ENCODE measurements around the gene PLAAT4.
"Not testable (repeated sequence)": the region's sequence is repeated elsewhere in the genome, so short reads cannot be mapped to it uniquely, and the experiment has no call there.

The PLAAT4 gene

GRCh38 chr11:63530021-63530420 is 6.6 kb upstream of the PLAAT4 start:
- H3K4me1 ChIP-seq (ENCODE audit: control insufficient read depth, low read depth, low read length): peaks cover 10% of the 10 kb centered on the region
- no peak overlapping the region for H3K4me2 ChIP-seq (ENCODE audit: low read length)
- no CpG with 5 or more reads among the region's 2 CpGs for WGBS (ENCODE audit: extremely low coverage, insufficient coverage, low lambda C conversion rate)
- H3K36me3 ChIP-seq (ENCODE audit: control insufficient read depth, insufficient read depth, low read length): no peaks in the 10 kb centered on the region
- H4K5ac ChIP-seq (ENCODE audit: low read length): no peak overlapping the region
- H3K27ac ChIP-seq (ENCODE audit: low read depth, low read length): peak overlapping the region; percentile 90
- DNase-seq: peak; percentile 32
- no peaks in the 10 kb centered on the region for H3K27me3 ChIP-seq (ENCODE audit: insufficient read depth, low read length, poor library complexity)
- H3K56ac ChIP-seq (ENCODE audit: low read length): peak overlapping the region; percentile 75
- no peaks in the 10 kb centered on the region for H3K79me2 ChIP-seq (ENCODE audit: control insufficient read depth, insufficient read depth, low read length)
- peak overlapping the region; percentile 99 for H3K4ac ChIP-seq (ENCODE audit: low read depth, low read length)
- peak overlapping the region; percentile 91 for H2BK5ac ChIP-seq (ENCODE audit: low read length)
- peak overlapping the region; percentile 94 for H3K18ac ChIP-seq (ENCODE audit: low read length)
- no peaks in the 10 kb centered on the region for H3K79me1 ChIP-seq (ENCODE audit: low read length)
- H2BK120ac ChIP-seq (ENCODE audit: low read depth, low read length): peak overlapping the region; percentile 97
- no peak overlapping the region for H4K8ac ChIP-seq (ENCODE audit: low read depth, low read length)
- H2AK5ac ChIP-seq (ENCODE audit: low read length): peak overlapping the region; percentile 27
- no peak overlapping the region for H3K4me3 ChIP-seq (ENCODE audit: low read length)
- no peak overlapping the region for H3K9ac ChIP-seq (ENCODE audit: low read length)
- H3K23ac ChIP-seq (ENCODE audit: low read length): no peak overlapping the region
- no peak overlapping the region for H2BK15ac ChIP-seq (replicated peaks; ENCODE audit: low read depth)

- WGBS (ENCODE audit: extremely low coverage, insufficient coverage, low lambda C conversion rate): no CpG with 5 or more reads among the region's 6 CpGs
- peak overlapping the region; percentile 60 for H2BK5ac ChIP-seq (ENCODE audit: low read length)
- H2BK120ac ChIP-seq (ENCODE audit: low read depth, low read length): peak overlapping the region; percentile 8
- not testable (repeated sequence) for H4K8ac ChIP-seq (ENCODE audit: low read depth, low read length); H2AK5ac ChIP-seq (ENCODE audit: low read length); H3K9ac ChIP-seq (ENCODE audit: low read length); H3K4me3 ChIP-seq (ENCODE audit: low read length); H3K23ac ChIP-seq (ENCODE audit: low read length); H3K79me2 ChIP-seq (ENCODE audit: control insufficient read depth, insufficient read depth, low read length); H3K4me2 ChIP-seq (ENCODE audit: low read length); H4K5ac ChIP-seq (ENCODE audit: low read length); H3K79me1 ChIP-seq (ENCODE audit: low read length); H3K27me3 ChIP-seq (ENCODE audit: insufficient read depth, low read length, poor library complexity); H2BK15ac ChIP-seq (replicated peaks; ENCODE audit: low read depth); H3K36me3 ChIP-seq (ENCODE audit: control insufficient read depth, insufficient read depth, low read length)
- H3K27ac ChIP-seq (ENCODE audit: low read depth, low read length): peak overlapping the region; percentile 48
- peaks cover 10% of the 10 kb centered on the region for H3K4me1 ChIP-seq (ENCODE audit: control insufficient read depth, low read depth, low read length)
- H3K4ac ChIP-seq (ENCODE audit: low read depth, low read length): peak overlapping the region; percentile 48
- peak overlapping the region; percentile 21 for H3K18ac ChIP-seq (ENCODE audit: low read length)
- peak overlapping the region; percentile 69 for H3K56ac ChIP-seq (ENCODE audit: low read length)
- DNase-seq: peak; percentile 96
Observed at GRCh38 chr11:63531074-63531792, 5.4 kb upstream of the PLAAT4 start.

- no peak overlapping the region for H3K4me2 ChIP-seq (ENCODE audit: low read length)
- H2BK5ac ChIP-seq (ENCODE audit: low read length): peak overlapping the region; percentile 19
- no peak overlapping the region for H3K4ac ChIP-seq (ENCODE audit: low read depth, low read length)
- DNase-seq: peak; percentile 49
- no peaks in the 10 kb centered on the region for H3K79me2 ChIP-seq (ENCODE audit: control insufficient read depth, insufficient read depth, low read length)
- no peak overlapping the region for H3K9ac ChIP-seq (ENCODE audit: low read length)
- H3K79me1 ChIP-seq (ENCODE audit: low read length): no peaks in the 10 kb centered on the region
- H4K8ac ChIP-seq (ENCODE audit: low read depth, low read length): no peak overlapping the region
- H2AK5ac ChIP-seq (ENCODE audit: low read length): no peak overlapping the region
- H3K4me3 ChIP-seq (ENCODE audit: low read length): no peak overlapping the region
- WGBS (ENCODE audit: extremely low coverage, insufficient coverage, low lambda C conversion rate): no CpG with 5 or more reads among the region's 2 CpGs
- H4K5ac ChIP-seq (ENCODE audit: low read length): no peak overlapping the region
- no peak overlapping the region for H2BK15ac ChIP-seq (replicated peaks; ENCODE audit: low read depth)
- no peak overlapping the region for H3K23ac ChIP-seq (ENCODE audit: low read length)
- peaks cover 10% of the 10 kb centered on the region for H3K4me1 ChIP-seq (ENCODE audit: control insufficient read depth, low read depth, low read length)
- no peak overlapping the region for H2BK120ac ChIP-seq (ENCODE audit: low read depth, low read length)
- no peak overlapping the region for H3K18ac ChIP-seq (ENCODE audit: low read length)
- H3K27me3 ChIP-seq (ENCODE audit: insufficient read depth, low read length, poor library complexity): no peaks in the 10 kb centered on the region
- peak overlapping the region; percentile 48 for H3K27ac ChIP-seq (ENCODE audit: low read depth, low read length)
- no peak overlapping the region for H3K56ac ChIP-seq (ENCODE audit: low read length)
- no peaks in the 10 kb centered on the region for H3K36me3 ChIP-seq (ENCODE audit: control insufficient read depth, insufficient read depth, low read length)
Observed at GRCh38 chr11:63532117-63532516, 4.5 kb upstream of the PLAAT4 start.

- peaks cover 10% of the 10 kb centered on the region for H3K4me1 ChIP-seq (ENCODE audit: control insufficient read depth, low read depth, low read length)
- no peaks in the 10 kb centered on the region for H3K36me3 ChIP-seq (ENCODE audit: control insufficient read depth, insufficient read depth, low read length)
- H3K79me2 ChIP-seq (ENCODE audit: control insufficient read depth, insufficient read depth, low read length): no peaks in the 10 kb centered on the region
- no peak overlapping the region for H3K27ac ChIP-seq (ENCODE audit: low read depth, low read length)
- no peak overlapping the region for H3K9ac ChIP-seq (ENCODE audit: low read length)
- peak overlapping the region; percentile 48 for H2AK5ac ChIP-seq (ENCODE audit: low read length)
- H2BK120ac ChIP-seq (ENCODE audit: low read depth, low read length): no peak overlapping the region
- H3K4ac ChIP-seq (ENCODE audit: low read depth, low read length): no peak overlapping the region
- no peak overlapping the region for H4K5ac ChIP-seq (ENCODE audit: low read length)
- H3K4me2 ChIP-seq (ENCODE audit: low read length): no peak overlapping the region
- no CpG with 5 or more reads among the region's 4 CpGs for WGBS (ENCODE audit: extremely low coverage, insufficient coverage, low lambda C conversion rate)
- H3K4me3 ChIP-seq (ENCODE audit: low read length): no peak overlapping the region
- no peaks in the 10 kb centered on the region for H3K27me3 ChIP-seq (ENCODE audit: insufficient read depth, low read length, poor library complexity)
- no peak overlapping the region for H2BK15ac ChIP-seq (replicated peaks; ENCODE audit: low read depth)
- H3K79me1 ChIP-seq (ENCODE audit: low read length): no peaks in the 10 kb centered on the region
- H3K18ac ChIP-seq (ENCODE audit: low read length): peak overlapping the region; percentile 43
- DNase-seq: peak; percentile 77
- peak overlapping the region; percentile 75 for H3K56ac ChIP-seq (ENCODE audit: low read length)
- no peak overlapping the region for H3K23ac ChIP-seq (ENCODE audit: low read length)
- peak overlapping the region; percentile 75 for H2BK5ac ChIP-seq (ENCODE audit: low read length)
- no peak overlapping the region for H4K8ac ChIP-seq (ENCODE audit: low read depth, low read length)
Observed at GRCh38 chr11:63532799-63533475, 3.7 kb upstream of the PLAAT4 start.

- no peak overlapping the region for H3K27ac ChIP-seq (ENCODE audit: low read depth, low read length)
- H3K4me2 ChIP-seq (ENCODE audit: low read length): no peak overlapping the region
- no peak for DNase-seq
- H2BK15ac ChIP-seq (replicated peaks; ENCODE audit: low read depth): no peak overlapping the region
- no peak overlapping the region for H3K18ac ChIP-seq (ENCODE audit: low read length)
- H3K79me1 ChIP-seq (ENCODE audit: low read length): no peaks in the 10 kb centered on the region
- no peaks in the 10 kb centered on the region for H3K27me3 ChIP-seq (ENCODE audit: insufficient read depth, low read length, poor library complexity)
- no peak overlapping the region for H2BK5ac ChIP-seq (ENCODE audit: low read length)
- no peaks in the 10 kb centered on the region for H3K79me2 ChIP-seq (ENCODE audit: control insufficient read depth, insufficient read depth, low read length)
- H3K9ac ChIP-seq (ENCODE audit: low read length): no peak overlapping the region
- H3K4ac ChIP-seq (ENCODE audit: low read depth, low read length): no peak overlapping the region
- no CpG with 5 or more reads among the region's 3 CpGs for WGBS (ENCODE audit: extremely low coverage, insufficient coverage, low lambda C conversion rate)
- H3K4me1 ChIP-seq (ENCODE audit: control insufficient read depth, low read depth, low read length): peaks cover 7% of the 10 kb centered on the region
- H3K56ac ChIP-seq (ENCODE audit: low read length): no peak overlapping the region
- no peak overlapping the region for H2BK120ac ChIP-seq (ENCODE audit: low read depth, low read length)
- H3K4me3 ChIP-seq (ENCODE audit: low read length): no peak overlapping the region
- no peak overlapping the region for H4K8ac ChIP-seq (ENCODE audit: low read depth, low read length)
- no peak overlapping the region for H2AK5ac ChIP-seq (ENCODE audit: low read length)
- H3K23ac ChIP-seq (ENCODE audit: low read length): no peak overlapping the region
- H4K5ac ChIP-seq (ENCODE audit: low read length): no peak overlapping the region
- no peaks in the 10 kb centered on the region for H3K36me3 ChIP-seq (ENCODE audit: control insufficient read depth, insufficient read depth, low read length)
Observed at GRCh38 chr11:63534076-63534475, 2.5 kb upstream of the PLAAT4 start.
